HCT116 (cell line): Measurements from ENCODE around the gene ZNF618. TPM values are rescaled to one million over a fixed set of nuclear protein-coding genes. Genes with fewer than 3 reads are reported as not detected.

Experiments used
- ATAC-seq: fragments of 200-7000 bp; cut with Tn5 transposase; 2 replicates; pipeline ENCODE4 v1.9.1; 2020; ENCODE audit warnings: mild to moderate bottlenecking, moderate library complexity
- BruUV-seq: library from RNA; stranded (reverse); fragments of 400-500 nt; replicated peaks from 2 replicates; lab custom pipeline; 2021; lab: Mats Ljungman, UMichigan
- CTCF ChIA-PET: fragments of 300-600 bp; sonication (Branson Sonifier 250); formaldehyde crosslinking; loops from one replicate; lab custom pipeline; 2021; ENCODE audit warnings: antibody characterized with exemption; lab: Charles Lee
- POLR2A ChIA-PET: fragments of 300-600, 350-600 bp; sonication (Branson Sonifier 250); formaldehyde crosslinking; loops from one replicate; lab custom pipeline; 2021; ENCODE audit warnings: antibody characterized with exemption; lab: Charles Lee
- RAD21 ChIA-PET, 2 experiments: fragments of 300-600 bp; sonication (Branson Sonifier 250); formaldehyde crosslinking; loops; one replicate each; lab custom pipeline; 2023; ENCODE audit warnings: low total read pairs in 2 of 2; ENCODE audit not compliant: uncharacterized antibody in 2 of 2, unreplicated experiment in 2 of 2, low non-redundant PET in 1 of 2; lab: Charles Lee
- DNase-seq: peaks from one replicate; pipeline ENCODE4 v3.0.0-alpha.2; 2010; ENCODE audit warnings: low read depth, low spot score
- H2AFZ ChIP-seq: fragments of 200-600 bp; shearing (Covaris generic), sonication (generic); 2 replicates; pipeline ENCODE4 v1.6.1; 2017; ENCODE audit warnings: low read depth, mixed run types, mixed read lengths, antibody characterized with exemption, low read length; ENCODE audit not compliant: poor library complexity, severe bottlenecking
- H3K27ac ChIP-seq: 2 replicates; pipeline ENCODE4 v1.5.1; 2012; ENCODE audit warnings: low read depth, low read length
- H3K27me3 ChIP-seq: fragments of 200-600 bp; sonication (generic); 2 replicates; pipeline ENCODE4 v1.6.1; 2016; ENCODE audit warnings: mixed run types, low read length, mixed read lengths; ENCODE audit not compliant: insufficient read depth
- H3K36me3 ChIP-seq, 2 experiments: fragments of 200-500 bp in 1 of 2; fragments of 200-600 bp in 1 of 2; sonication (Bioruptor generic) in 1 of 2; sonication (generic) in 1 of 2; 2 replicates each; pipeline versions ENCODE4 v1.5.1 to v1.6.1; 2014 to 2016; ENCODE audit warnings: low read length in 2 of 2, inconsistent platforms in 1 of 2, mixed read lengths in 1 of 2, mixed run types in 1 of 2; ENCODE audit not compliant: insufficient read depth in 2 of 2, control insufficient read depth in 1 of 2
- H3K4me1 ChIP-seq, 2 experiments: fragments of 200-600 bp in 1 of 2; sonication (generic) in 1 of 2; 2 replicates each; pipeline versions ENCODE4 v1.5.1 to v1.6.1; 2012 to 2017; ENCODE audit warnings: low read length in 2 of 2, inconsistent platforms in 1 of 2, mild to moderate bottlenecking in 1 of 2, mixed read lengths in 1 of 2, mixed run types in 1 of 2, moderate library complexity in 1 of 2; ENCODE audit not compliant: insufficient read depth in 2 of 2, control insufficient read depth in 1 of 2
- H3K4me2 ChIP-seq: fragments of 200-600 bp; sonication (generic); 2 replicates; pipeline ENCODE4 v1.6.1; 2017; ENCODE audit warnings: mixed run types, low read length, mixed read lengths
- H3K4me3 ChIP-seq, 2 experiments: fragments of 200-600 bp in 1 of 2; sonication (generic) in 1 of 2; replicated peaks in 1 of 2; 2 replicates each; pipeline ENCODE4 v1.5.1; 2011 to 2016; ENCODE audit warnings: low read length in 2 of 2, control low read depth in 1 of 2, low read depth in 1 of 2, mild to moderate bottlenecking in 1 of 2, mixed read lengths in 1 of 2, mixed run types in 1 of 2
- H3K79me2 ChIP-seq: fragments of 200-600 bp; sonication (generic); 2 replicates; pipeline ENCODE4 v1.6.1; 2017; ENCODE audit warnings: mild to moderate bottlenecking, mixed run types, low read length, moderate library complexity, mixed read lengths; ENCODE audit not compliant: insufficient read depth
- H3K9ac ChIP-seq: fragments of 200-600 bp; sonication (generic); 2 replicates; pipeline ENCODE4 v1.6.1; 2016; ENCODE audit warnings: low read length, mixed read lengths
- H3K9me2 ChIP-seq: fragments of 200-600 bp; sonication (generic), shearing (Covaris generic); 2 replicates; pipeline ENCODE4 v1.6.1; 2017; ENCODE audit warnings: mixed run types, mild to moderate bottlenecking, moderate library complexity; ENCODE audit not compliant: insufficient read depth
- H3K9me3 ChIP-seq, 2 experiments: fragments of 200-500 bp in 1 of 2; fragments of 200-600 bp in 1 of 2; sonication (Bioruptor generic) in 1 of 2; sonication (generic) in 1 of 2; 2 replicates each; pipeline ENCODE4 v1.6.1; 2014 to 2017; ENCODE audit warnings: low read length in 2 of 2, mixed read lengths in 2 of 2, inconsistent platforms in 1 of 2, low read depth in 1 of 2, mild to moderate bottlenecking in 1 of 2, mixed run types in 1 of 2, moderate library complexity in 1 of 2; ENCODE audit not compliant: control insufficient read depth in 1 of 2, insufficient read depth in 1 of 2
- H4K20me1 ChIP-seq: fragments of 200-600 bp; sonication (generic), shearing (Covaris generic); 2 replicates; pipeline ENCODE4 v1.6.1; 2017; ENCODE audit warnings: mixed run types, mild to moderate bottlenecking, moderate library complexity; ENCODE audit not compliant: insufficient read depth
- ATF3 ChIP-seq: IDR thresholded peaks from 2 replicates; pipeline ENCODE4 v1.6.1; 2012
- CBX3 ChIP-seq: IDR thresholded peaks from 2 replicates; pipeline ENCODE4 v1.6.1; 2012; ENCODE audit warnings: low read depth
- ELF1 ChIP-seq: IDR thresholded peaks from 2 replicates; pipeline ENCODE4 v1.6.1; 2012; ENCODE audit warnings: low read depth, borderline replicate concordance
- FOSL1 ChIP-seq: IDR thresholded peaks from 2 replicates; pipeline ENCODE4 v1.6.1; 2012; ENCODE audit warnings: low read depth
- JUND ChIP-seq: IDR thresholded peaks from 2 replicates; pipeline ENCODE4 v1.6.1; 2012
- POLR2A ChIP-seq: IDR thresholded peaks from 2 replicates; pipeline ENCODE4 v1.7.0; 2011; ENCODE audit warnings: borderline replicate concordance; ENCODE audit not compliant: insufficient read depth, insufficient read length; ENCODE audit errors: extremely low read depth
- POLR2AphosphoS5 ChIP-seq: IDR thresholded peaks from 2 replicates; pipeline ENCODE4 v1.6.1; 2011; ENCODE audit warnings: mild to moderate bottlenecking, low read depth, low read length, moderate library complexity
- RAD21 ChIP-seq: IDR thresholded peaks from 2 replicates; pipeline ENCODE4 v1.6.1; 2012; ENCODE audit warnings: low read depth, mild to moderate bottlenecking
- REST ChIP-seq: IDR thresholded peaks from 2 replicates; pipeline ENCODE4 v1.6.1; 2012; ENCODE audit warnings: low read depth
- ZFX ChIP-seq: fragments of 450-650 bp; IDR thresholded peaks from 2 replicates; pipeline ENCODE4 v1.6.1; 2017
- ZNF274 ChIP-seq: fragments of 200-500 bp; sonication (Bioruptor generic); IDR thresholded peaks from 2 replicates; pipeline ENCODE4 v1.6.1; 2014; ENCODE audit warnings: mild to moderate bottlenecking, low read depth, low read length, inconsistent platforms
- intact Hi-C: fragments of 100-400 bp; cut with micrococcal nuclease; formaldehyde crosslinking; loops from 2 replicates; pipeline ENCODE4 v1.10.0; 2022
- total RNA-seq: library from RNA; stranded (reverse); gene quantifications from one replicate; pipeline ENCODE4 v1.2.1, GENCODE V29; 2021; ENCODE audit not compliant: unreplicated experiment

The ZNF618 gene
- total RNA-seq, 1 experiment from 2014 or later, result 13.5 TPM

GRCh38 chr9:114075602-114076001, 199.5 kb downstream of the ZNF618 start (continued):
- no peak for TF ChIP-seq REST
- TF ChIP-seq ZFX, result no peak
- no peak for TF ChIP-seq FOSL1
- TF ChIP-seq, all 23 proteins: peak for 0

GRCh38 chr9:114076237-114077161, 200.4 kb downstream of the ZNF618 start:
- no peak overlapping the region for H3K4me3 ChIP-seq
- ATAC-seq, result no peak
- no peak overlapping the region for H3K27ac ChIP-seq
- ChIA-PET CTCF (no interaction called here), RAD21 (no interaction called here), POLR2A (no interaction called here)
- no TSS peak for BruUV-seq
- no peak overlapping the region for H3K9ac ChIP-seq
- no peaks in the 10 kb centered on the region for H3K79me2 ChIP-seq
- no peak overlapping the region for H2AFZ ChIP-seq
- no peaks in the 10 kb centered on the region for H3K36me3 ChIP-seq
- no peak overlapping the region for H3K4me2 ChIP-seq
- DNase-seq, result no peak
- H3K27me3 ChIP-seq, result peaks cover 10% of the 10 kb centered on the region
- intact Hi-C loops, result no loop called here
- H4K20me1 ChIP-seq, result no peaks in the 10 kb centered on the region
- TF ChIP-seq ZFX, result no peak
- TF ChIP-seq CBX3, result no peak
- TF ChIP-seq POLR2AphosphoS5, result no peak
- no peak for TF ChIP-seq ZNF274
- TF ChIP-seq ELF1, result no peak
- TF ChIP-seq JUND, result no peak
- TF ChIP-seq RAD21, result no peak
- no peak for TF ChIP-seq POLR2A
- no peak for TF ChIP-seq ATF3
- H3K4me1 ChIP-seq, result no peaks in the 10 kb centered on the region
- H3K9me2 ChIP-seq, result no peaks in the 10 kb centered on the region
- no peaks in the 10 kb centered on the region for H3K9me3 ChIP-seq
